ENCODE data around the gene ENDOV.

Gene ENDOV

DNA sequence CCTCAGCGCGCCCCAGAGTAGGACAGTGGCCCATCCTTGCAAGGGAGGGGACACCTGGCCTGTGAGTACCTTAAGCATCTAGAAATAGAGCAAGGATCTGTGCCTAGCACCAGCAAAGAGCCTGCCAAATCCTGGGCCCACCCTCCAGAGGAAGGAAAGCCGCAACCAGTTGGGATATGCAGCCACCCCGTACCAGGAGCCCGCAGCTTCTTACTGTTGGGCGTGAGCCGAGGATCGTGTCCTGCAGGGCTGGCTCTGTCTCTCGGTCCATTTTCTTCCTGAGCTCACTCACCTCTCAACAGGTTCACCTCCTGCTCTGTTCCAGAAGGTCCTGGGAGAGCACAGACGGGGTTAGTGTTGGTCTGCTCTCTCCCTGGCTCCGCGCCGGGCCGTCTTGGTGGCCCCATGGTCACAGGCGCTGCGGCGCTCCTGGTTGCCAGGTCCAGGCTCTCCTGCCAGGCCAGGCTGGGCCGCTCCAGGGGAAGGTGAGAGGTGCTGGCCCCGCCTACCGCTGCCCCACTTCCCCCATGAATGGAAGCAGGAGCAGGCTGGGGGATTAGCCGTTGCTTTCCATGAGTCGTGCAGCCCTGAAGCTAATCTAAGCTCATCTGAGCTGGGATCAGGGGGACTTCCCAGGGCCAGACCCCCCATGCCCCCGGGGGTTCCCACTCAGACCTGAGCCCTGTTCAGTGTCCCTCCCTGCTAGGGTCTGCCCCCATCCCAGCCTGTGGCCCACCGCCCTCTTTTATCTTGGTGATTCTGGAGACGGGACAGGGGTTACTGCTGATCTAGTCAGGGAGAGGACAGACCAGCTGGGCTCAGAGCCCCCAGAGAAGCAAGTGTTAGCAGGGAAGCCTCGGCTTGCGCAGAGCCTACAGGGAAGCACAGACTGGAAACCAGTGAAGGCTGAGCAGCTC is 12.7 kb downstream of the ENDOV start:
- Histone ChIP-seq H3K4me3 (ENCODE audit: low read length) (no peak overlapping the region), H3K9ac (ENCODE audit: low read length) (no peak overlapping the region), H3K27me3 (ENCODE audit: control insufficient read depth, insufficient read depth, low read length) (no peaks in the 10 kb centered on the region), H3K27ac (ENCODE audit: low read length) (no peak overlapping the region), H3K36me3 (ENCODE audit: control insufficient read depth, low read depth, low read length) (no peaks in the 10 kb centered on the region), H3K4me1 (ENCODE audit: control insufficient read depth, low read depth, low read length) (no peaks in the 10 kb centered on the region), H3K9me3 (ENCODE audit: control insufficient read depth, low read depth, low read length) (no peaks in the 10 kb centered on the region)

GRCh38 chr17:80428363-80428762 is 13.4 kb downstream of the ENDOV start:
- Histone ChIP-seq H3K27me3 (ENCODE audit: control insufficient read depth, insufficient read depth, low read length) (no peaks in the 10 kb centered on the region), H3K36me3 (ENCODE audit: control insufficient read depth, low read depth, low read length) (no peaks in the 10 kb centered on the region), H3K9me3 (ENCODE audit: control insufficient read depth, low read depth, low read length) (no peaks in the 10 kb centered on the region), H3K27ac (ENCODE audit: low read length) (no peak overlapping the region), H3K4me3 (ENCODE audit: low read length) (no peak overlapping the region), H3K9ac (ENCODE audit: low read length) (no peak overlapping the region), H3K4me1 (ENCODE audit: control insufficient read depth, low read depth, low read length) (no peaks in the 10 kb centered on the region)

DNA sequence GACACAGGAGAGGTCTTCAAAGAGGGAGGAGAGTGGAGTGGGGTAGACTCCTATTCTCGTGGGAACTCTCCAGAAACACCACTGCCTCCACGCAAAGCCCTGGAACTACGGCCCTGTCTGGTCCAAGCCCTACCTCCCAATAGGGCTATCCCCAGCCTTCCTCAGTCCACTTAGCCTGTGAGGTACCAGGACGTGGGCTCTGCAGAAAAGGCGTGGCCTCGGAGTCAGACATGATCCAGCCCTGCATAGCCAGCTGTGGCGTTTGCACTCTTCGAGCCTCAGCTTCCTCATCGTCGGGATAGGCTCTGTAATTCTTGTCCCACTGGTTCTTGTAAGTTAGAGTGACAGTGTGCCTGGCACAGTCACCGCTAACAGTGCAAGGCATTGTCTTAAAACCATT is 13.8 kb downstream of the ENDOV start:
- Histone ChIP-seq H3K9me3 (ENCODE audit: control insufficient read depth, low read depth, low read length) (no peaks in the 10 kb centered on the region), H3K27ac (ENCODE audit: low read length) (no peak overlapping the region), H3K27me3 (ENCODE audit: control insufficient read depth, insufficient read depth, low read length) (no peaks in the 10 kb centered on the region)

DNA sequence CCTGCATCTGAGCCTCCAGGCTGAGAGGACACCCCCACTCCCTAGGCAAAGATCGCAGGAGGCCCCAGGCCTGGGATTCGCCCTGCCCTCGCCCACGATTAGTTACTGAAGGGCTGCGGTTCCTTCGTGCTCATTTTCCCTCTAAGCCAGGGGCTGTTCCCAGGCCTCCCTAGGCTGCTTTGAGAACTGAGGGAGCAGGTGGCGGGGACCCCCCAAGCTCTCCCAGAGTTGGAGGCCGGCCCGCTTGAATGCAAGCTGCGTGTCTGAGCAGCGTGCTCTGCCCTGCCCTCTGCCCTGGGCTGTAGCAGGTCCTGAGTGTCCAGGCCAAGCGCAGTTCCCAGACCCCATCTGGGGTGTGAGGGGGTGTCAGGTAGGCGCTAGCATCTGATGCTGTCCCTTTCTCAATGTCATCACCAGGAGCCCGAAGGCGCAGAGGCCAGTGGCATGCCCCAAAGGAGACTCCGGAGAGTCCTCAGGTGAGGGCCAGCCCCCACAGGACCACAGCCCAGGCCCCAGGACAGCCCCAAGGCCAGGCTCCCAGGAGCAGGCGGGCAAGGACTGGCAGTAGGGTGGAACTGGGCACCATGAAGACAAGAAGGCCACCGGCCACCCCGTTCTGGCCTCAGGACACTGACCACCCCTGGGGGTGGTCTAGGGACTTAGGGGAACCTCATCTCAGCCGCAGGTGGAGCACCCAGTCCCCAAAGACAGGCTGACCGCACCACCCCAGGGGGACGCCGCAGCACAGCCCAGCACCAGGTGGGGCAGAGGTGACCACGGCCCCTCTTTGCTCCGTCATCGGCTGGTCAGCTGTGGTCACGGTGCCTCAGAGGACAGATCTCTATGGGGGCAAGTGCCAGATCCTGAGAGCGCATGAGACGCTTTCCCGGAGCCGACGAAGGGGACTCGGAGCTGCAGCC is 14.6 kb downstream of the ENDOV start:
- Histone ChIP-seq H3K4me1 (ENCODE audit: control insufficient read depth, low read depth, low read length) (no peaks in the 10 kb centered on the region), H3K27me3 (ENCODE audit: control insufficient read depth, insufficient read depth, low read length) (no peaks in the 10 kb centered on the region), H3K9me3 (ENCODE audit: control insufficient read depth, low read depth, low read length) (no peaks in the 10 kb centered on the region), H3K27ac (ENCODE audit: low read length) (no peak overlapping the region), H3K4me3 (ENCODE audit: low read length) (no peak overlapping the region), H3K36me3 (ENCODE audit: control insufficient read depth, low read depth, low read length) (no peaks in the 10 kb centered on the region), H3K9ac (ENCODE audit: low read length) (no peak overlapping the region)

More for the DNA sequence above, 13.8 kb downstream of the ENDOV start:
- Histone ChIP-seq H3K9ac (ENCODE audit: low read length) (no peak overlapping the region), H3K4me1 (ENCODE audit: control insufficient read depth, low read depth, low read length) (no peaks in the 10 kb centered on the region), H3K4me3 (ENCODE audit: low read length) (no peak overlapping the region), H3K36me3 (ENCODE audit: control insufficient read depth, low read depth, low read length) (no peaks in the 10 kb centered on the region)

DNA sequence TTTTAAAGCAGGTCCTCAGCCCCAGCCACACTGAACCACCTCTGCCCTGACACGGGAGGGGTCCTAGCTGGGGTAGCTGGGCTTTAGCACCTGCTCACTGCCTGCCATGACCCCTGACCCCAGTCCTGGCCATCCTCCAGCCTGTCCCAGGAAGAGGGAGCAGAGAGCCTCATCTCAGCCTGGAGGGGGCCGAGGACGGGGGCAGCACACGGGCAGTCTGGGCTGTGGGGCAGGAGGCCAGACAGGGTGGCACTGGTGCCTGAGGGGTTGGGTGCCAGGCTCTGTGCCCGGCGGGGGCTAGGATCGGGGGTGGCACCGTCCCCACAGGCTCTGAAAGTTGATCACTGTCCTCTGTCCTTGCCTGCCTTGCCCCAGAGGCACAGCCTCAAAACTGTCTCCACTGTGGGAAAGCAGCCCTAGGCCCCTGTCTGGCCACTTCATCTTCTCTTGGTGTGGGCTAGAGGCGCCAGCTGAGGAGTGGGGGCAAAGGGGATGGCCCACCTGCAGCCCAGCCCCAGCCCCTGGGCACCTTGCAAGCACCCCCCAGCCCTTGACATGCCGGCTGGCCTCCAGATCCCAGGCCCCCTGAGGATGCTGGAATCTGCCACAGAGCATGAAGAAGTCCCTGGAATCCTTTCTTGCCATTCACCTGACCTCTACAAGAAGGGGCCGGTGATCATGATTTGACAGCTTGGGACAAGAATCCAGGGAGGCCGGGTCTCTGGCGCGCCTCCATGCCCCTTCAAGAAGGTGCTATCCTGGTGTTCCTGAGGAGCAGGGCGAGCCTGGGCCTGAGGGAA is 15.7 kb downstream of the ENDOV start:
- Histone ChIP-seq H3K4me1 (ENCODE audit: control insufficient read depth, low read depth, low read length) (no peaks in the 10 kb centered on the region), H3K4me3 (ENCODE audit: low read length) (no peak overlapping the region), H3K27ac (ENCODE audit: low read length) (no peak overlapping the region), H3K27me3 (ENCODE audit: control insufficient read depth, insufficient read depth, low read length) (no peaks in the 10 kb centered on the region), H3K9me3 (ENCODE audit: control insufficient read depth, low read depth, low read length) (no peaks in the 10 kb centered on the region), H3K9ac (ENCODE audit: low read length) (no peak overlapping the region), H3K36me3 (ENCODE audit: control insufficient read depth, low read depth, low read length) (no peaks in the 10 kb centered on the region)

- no peak overlapping the region for H3K27ac ChIP-seq (ENCODE audit: low read length)
- H3K9ac ChIP-seq (ENCODE audit: low read length) = no peak overlapping the region
- H3K4me1 ChIP-seq (ENCODE audit: control insufficient read depth, low read depth, low read length) = no peaks in the 10 kb centered on the region
- no peak overlapping the region for H3K4me3 ChIP-seq (ENCODE audit: low read length)
- H3K36me3 ChIP-seq (ENCODE audit: control insufficient read depth, low read depth, low read length) = no peaks in the 10 kb centered on the region
- H3K9me3 ChIP-seq (ENCODE audit: control insufficient read depth, low read depth, low read length) = no peaks in the 10 kb centered on the region
- no peaks in the 10 kb centered on the region for H3K27me3 ChIP-seq (ENCODE audit: control insufficient read depth, insufficient read depth, low read length)
Observed at GRCh38 chr17:80431246-80432195, 16.6 kb downstream of the ENDOV start.

DNA sequence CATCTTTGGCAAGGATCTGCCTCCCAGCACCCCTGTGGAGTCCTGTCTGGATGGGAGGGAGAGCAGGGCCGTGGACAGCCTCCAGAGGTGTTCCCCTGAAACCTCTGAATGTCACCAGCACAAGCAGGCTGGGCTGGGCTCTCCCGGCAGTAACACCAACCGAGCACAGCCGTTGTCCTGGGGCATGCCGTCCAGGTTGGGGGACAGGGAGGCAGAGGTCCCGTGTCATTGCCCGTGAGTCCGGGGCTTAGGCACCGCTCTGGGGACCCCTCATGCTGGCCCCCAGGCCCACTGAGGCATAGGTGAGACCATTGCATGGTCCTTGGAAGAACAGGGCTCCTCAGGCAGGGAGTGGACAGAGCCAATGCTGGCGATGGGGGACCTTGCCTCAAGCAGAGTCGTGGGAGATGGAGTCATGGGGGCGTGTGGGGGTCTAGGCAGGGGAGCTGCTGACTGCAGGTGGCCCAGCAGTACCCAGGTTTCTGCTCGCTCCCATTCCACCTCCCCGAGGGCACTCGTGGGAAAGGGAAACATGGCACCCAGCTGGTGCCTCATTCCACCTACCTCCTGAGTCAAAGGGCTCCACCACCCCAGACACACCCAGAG is 17.5 kb downstream of the ENDOV start:
- Histone ChIP-seq H3K4me1 (ENCODE audit: control insufficient read depth, low read depth, low read length) (no peaks in the 10 kb centered on the region), H3K27me3 (ENCODE audit: control insufficient read depth, insufficient read depth, low read length) (no peaks in the 10 kb centered on the region), H3K9me3 (ENCODE audit: control insufficient read depth, low read depth, low read length) (no peaks in the 10 kb centered on the region), H3K36me3 (ENCODE audit: control insufficient read depth, low read depth, low read length) (no peaks in the 10 kb centered on the region), H3K9ac (ENCODE audit: low read length) (no peak overlapping the region), H3K4me3 (ENCODE audit: low read length) (no peak overlapping the region), H3K27ac (ENCODE audit: low read length) (no peak overlapping the region)

- H3K4me3 ChIP-seq (ENCODE audit: low read length) = no peak overlapping the region
- no peaks in the 10 kb centered on the region for H3K4me1 ChIP-seq (ENCODE audit: control insufficient read depth, low read depth, low read length)
- no peaks in the 10 kb centered on the region for H3K27me3 ChIP-seq (ENCODE audit: control insufficient read depth, insufficient read depth, low read length)
- H3K27ac ChIP-seq (ENCODE audit: low read length) = no peak overlapping the region
- no peak overlapping the region for H3K9ac ChIP-seq (ENCODE audit: low read length)
- H3K36me3 ChIP-seq (ENCODE audit: control insufficient read depth, low read depth, low read length) = no peaks in the 10 kb centered on the region
- no peaks in the 10 kb centered on the region for H3K9me3 ChIP-seq (ENCODE audit: control insufficient read depth, low read depth, low read length)
Observed at GRCh38 chr17:80432961-80433550, 18.1 kb downstream of the ENDOV start.

DNA sequence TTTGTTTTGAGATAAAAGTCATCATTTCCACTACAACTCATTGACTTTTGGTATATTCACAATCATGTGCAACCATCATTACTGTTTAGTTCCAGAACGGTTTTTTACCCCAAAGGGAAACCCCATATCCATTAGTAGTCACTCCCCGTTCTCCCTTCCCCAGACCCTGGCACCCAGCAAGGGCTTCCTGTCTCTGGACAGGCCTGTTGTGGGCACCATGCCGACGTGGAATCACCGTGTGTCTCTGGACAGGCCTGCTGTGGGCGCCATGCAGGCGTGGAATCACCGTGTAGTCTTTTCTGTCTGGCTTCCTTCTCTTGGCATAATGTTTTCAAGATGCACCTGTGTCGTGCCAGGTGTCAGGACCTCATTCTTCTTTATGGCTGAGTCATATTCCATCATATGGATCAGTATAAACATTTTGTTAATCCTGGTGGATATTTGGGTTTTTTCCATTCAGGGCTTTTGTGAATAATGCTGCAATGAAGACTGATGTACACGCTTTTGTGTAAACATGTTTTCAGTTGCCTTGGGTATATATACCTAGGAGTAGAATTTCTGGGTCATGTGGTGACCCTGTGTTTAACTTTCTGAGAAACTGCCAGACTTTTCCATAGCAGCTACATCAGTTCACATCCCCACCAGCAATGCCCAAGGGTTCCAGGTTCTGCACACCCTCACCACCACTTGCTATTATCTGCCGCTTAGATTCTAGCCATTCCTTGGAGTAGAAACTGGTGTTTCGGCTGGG is 19.1 kb downstream of the ENDOV start:
- no peaks in the 10 kb centered on the region for H3K27me3 ChIP-seq (ENCODE audit: control insufficient read depth, insufficient read depth, low read length)
- no peaks in the 10 kb centered on the region for H3K36me3 ChIP-seq (ENCODE audit: control insufficient read depth, low read depth, low read length)
- H3K9me3 ChIP-seq (ENCODE audit: control insufficient read depth, low read depth, low read length) = no peaks in the 10 kb centered on the region
- H3K4me1 ChIP-seq (ENCODE audit: control insufficient read depth, low read depth, low read length) = no peaks in the 10 kb centered on the region
- no peak overlapping the region for H3K27ac ChIP-seq (ENCODE audit: low read length)
- H3K9ac ChIP-seq (ENCODE audit: low read length) = no peak overlapping the region
- no peak overlapping the region for H3K4me3 ChIP-seq (ENCODE audit: low read length)
